HEK293 (cell line): ENCODE data around the gene TTC33.

Source experiments
- CTCF ChIP-seq: fragments of 450-650 bp; formaldehyde crosslinking; IDR thresholded peaks from 2 replicates; pipeline ENCODE4 v1.5.1; 2016; ENCODE audit warnings: missing biosample characterization, missing genetic modification characterization
- GFI1B ChIP-seq: fragments of 450-650 bp; formaldehyde crosslinking; IDR thresholded peaks from 2 replicates; pipeline ENCODE4 v1.5.1; 2016; ENCODE audit warnings: missing biosample characterization, missing genetic modification characterization
- HOXA7 ChIP-seq: sonication (generic); formaldehyde crosslinking; IDR thresholded peaks from 2 replicates; pipeline ENCODE4 v1.8.1; 2022; ENCODE audit warnings: missing genetic modification reagents, borderline replicate concordance
- SALL2 ChIP-seq: fragments of 450-650 bp; formaldehyde crosslinking; IDR thresholded peaks from 2 replicates; pipeline ENCODE4 v1.5.0; 2017; ENCODE audit warnings: missing biosample characterization, mild to moderate bottlenecking, missing genetic modification characterization, borderline replicate concordance
- ZBTB21 ChIP-seq: fragments of 450-650 bp; formaldehyde crosslinking; IDR thresholded peaks from 2 replicates; pipeline ENCODE4 v1.5.1; 2017; ENCODE audit warnings: missing biosample characterization, missing genetic modification characterization
- ZBTB7A ChIP-seq: fragments of 450-650 bp; formaldehyde crosslinking; IDR thresholded peaks from 2 replicates; pipeline ENCODE4 v1.5.1; 2016; ENCODE audit warnings: low read depth, missing biosample characterization, missing genetic modification characterization
- ZNF184 ChIP-seq: fragments of 450-650 bp; IDR thresholded peaks from 2 replicates; pipeline ENCODE4 v1.5.1; 2018; ENCODE audit warnings: missing biosample characterization, mild to moderate bottlenecking, missing genetic modification characterization
- ZNF398 ChIP-seq: fragments of 450-650 bp; formaldehyde crosslinking; IDR thresholded peaks from 2 replicates; pipeline ENCODE4 v1.5.1; 2017; ENCODE audit warnings: missing biosample characterization, missing genetic modification characterization
- ZNF792 ChIP-seq: fragments of 450-650 bp; formaldehyde crosslinking; IDR thresholded peaks from 2 replicates; pipeline ENCODE4 v1.5.1; 2016; ENCODE audit warnings: missing biosample characterization, missing genetic modification characterization

DNA sequence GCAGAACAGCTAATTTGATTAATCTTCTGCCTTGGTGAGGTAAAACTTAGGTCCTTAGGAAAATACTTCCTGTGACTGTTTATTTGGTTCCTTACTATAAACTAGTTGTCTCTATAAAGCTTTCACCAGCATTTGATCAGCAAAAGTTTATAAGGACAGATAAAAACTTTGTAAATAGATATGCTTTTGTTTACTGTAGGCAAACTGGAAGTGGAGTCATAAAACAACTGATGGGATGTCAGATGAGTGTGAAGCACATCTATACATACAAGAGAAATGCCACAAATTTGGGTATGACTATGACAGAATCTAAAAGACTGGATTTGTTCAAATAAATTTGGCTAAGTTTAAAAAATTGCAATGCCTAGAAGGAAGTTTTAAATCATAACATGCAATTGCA is 70.6 kb downstream of the TTC33 start:
- no peak for TF ChIP-seq ZNF398 (tag by site-specific recombination)
- no peak for TF ChIP-seq CTCF (tag by site-specific recombination)
- no peak for TF ChIP-seq SALL2 (tag by site-specific recombination)
- TF ChIP-seq ZBTB7A (tag by site-specific recombination) = no peak
- TF ChIP-seq GFI1B = no peak
- no peak for TF ChIP-seq ZNF792 (tag by site-specific recombination)
- no peak for TF ChIP-seq HOXA7 (CRISPR knock-in tag)
- no peak for TF ChIP-seq ZBTB21
- no peak for TF ChIP-seq ZNF184 (tag by site-specific recombination)
